ENCODE results near the gene CAPZA2.
A peak's percentile ranks its signal among the peaks of the same experiment; 100 is the strongest.

Gene CAPZA2

GRCh38 chr7:116862951-116863670 lies 724 bp downstream of the CAPZA2 start:
- peak; percentile 25 to 65 for DNase-seq

- no peak for DNase-seq
Observed at GRCh38 chr7:116863936-116864500, 1.6 kb downstream of the CAPZA2 start.

DNA sequence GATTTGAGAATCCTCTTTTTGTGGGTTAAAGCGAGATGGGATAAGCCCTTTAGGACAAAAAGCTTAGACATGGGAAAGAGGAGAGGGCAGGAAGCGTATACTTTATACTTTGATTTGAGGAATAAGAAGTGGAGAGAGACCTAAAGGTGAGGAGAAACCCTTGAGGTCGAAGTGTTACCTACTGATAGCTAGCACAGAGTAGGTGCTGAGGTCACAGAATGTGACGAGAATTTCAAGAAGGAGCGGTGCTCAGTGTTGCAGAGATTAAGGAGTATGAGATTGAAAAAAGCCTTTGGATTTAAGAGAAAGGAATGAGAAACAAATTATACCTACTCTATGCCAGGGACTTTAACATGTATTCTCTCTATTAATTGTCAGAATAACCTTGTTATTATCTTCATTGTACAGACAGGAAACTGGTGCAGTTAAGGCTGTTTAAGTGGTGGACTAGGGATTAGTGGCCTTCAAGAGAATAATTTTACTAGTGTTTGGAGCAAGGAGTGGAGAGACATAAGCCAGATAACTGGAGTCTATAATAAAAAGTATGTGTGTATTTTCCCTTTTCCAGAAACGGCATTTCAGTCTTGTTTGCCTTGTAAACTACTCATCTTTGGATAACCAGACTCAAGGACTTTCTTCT lies 8.8 kb downstream of the CAPZA2 start:
- no peak for DNase-seq

- no peak for DNase-seq
Observed at GRCh38 chr7:116872026-116872425, 9.6 kb downstream of the CAPZA2 start.

DNA sequence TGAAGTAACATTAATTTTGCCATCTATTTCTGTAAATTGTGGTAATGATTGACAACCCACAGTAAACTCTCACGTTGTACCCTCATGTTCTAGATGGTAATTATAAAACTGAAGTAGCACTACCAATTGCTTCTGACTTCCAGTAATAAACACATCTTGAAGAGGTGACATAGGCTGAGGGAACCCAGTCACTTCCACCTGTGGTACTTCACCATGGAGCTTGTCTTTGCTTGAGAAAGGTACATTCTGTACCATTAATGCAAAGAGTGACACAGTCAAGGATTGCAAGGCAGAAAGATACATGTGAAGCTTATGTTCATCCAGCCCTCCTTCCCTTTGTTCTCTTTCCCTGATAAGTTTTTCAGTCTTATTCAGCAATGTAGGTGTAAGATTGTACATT lies 11.2 kb downstream of the CAPZA2 start:
- DNase-seq, result no peak

- no peak for DNase-seq
Observed at GRCh38 chr7:116876664-116877442, 14.5 kb downstream of the CAPZA2 start.

GRCh38 chr7:116877443-116878217 lies 15.2 kb downstream of the CAPZA2 start:
- DNase-seq, result no peak

- no peak for DNase-seq
Observed at GRCh38 chr7:116884691-116885090, 22.3 kb downstream of the CAPZA2 start.

- DNase-seq, result no peak
Observed at GRCh38 chr7:116885724-116886123, 23.3 kb downstream of the CAPZA2 start.

GRCh38 chr7:116886543-116887156 lies 24.3 kb downstream of the CAPZA2 start:
- DNase-seq, result no peak

DNA sequence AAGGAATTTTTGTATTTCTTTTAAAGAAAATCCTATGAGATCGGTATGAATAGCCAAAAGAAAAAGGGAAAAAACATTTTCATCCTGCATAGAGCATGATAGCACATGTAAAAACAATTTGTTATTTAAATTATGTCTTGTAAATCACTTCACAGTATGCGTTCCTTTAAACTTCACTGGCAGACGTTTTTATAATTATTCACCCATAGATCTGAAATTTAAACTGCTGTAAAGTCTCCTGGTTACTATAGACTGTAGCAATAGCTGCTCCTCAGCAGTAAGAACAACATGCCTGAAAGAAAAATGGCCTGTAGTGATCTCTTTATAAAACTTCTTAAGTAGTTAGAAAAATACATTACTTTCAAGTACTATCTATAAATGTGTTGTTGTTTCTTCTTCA lies 26.5 kb downstream of the CAPZA2 start:
- DNase-seq, result no peak

- DNase-seq, result no peak
Observed at GRCh38 chr7:116895849-116896248, 33.5 kb downstream of the CAPZA2 start.

DNA sequence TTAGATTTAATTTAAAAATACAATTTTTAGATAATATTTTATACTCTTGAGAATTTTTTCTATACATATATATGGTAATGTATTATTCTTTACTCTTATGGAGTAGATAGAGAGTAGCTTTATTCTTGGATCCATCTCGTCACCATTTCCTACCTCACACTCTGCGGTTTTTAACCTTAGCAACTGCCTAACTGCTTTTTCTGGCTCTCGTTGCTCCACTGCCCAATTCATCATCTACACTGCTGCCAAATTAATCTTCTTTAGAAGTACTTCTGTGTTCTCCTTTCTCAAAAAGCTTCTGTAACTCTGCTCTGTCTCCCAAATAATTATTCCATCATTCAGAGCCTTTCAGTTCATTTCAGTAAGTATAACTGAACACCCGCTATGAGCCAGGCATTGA lies 35.3 kb downstream of the CAPZA2 start:
- DNase-seq, result no peak

DNA sequence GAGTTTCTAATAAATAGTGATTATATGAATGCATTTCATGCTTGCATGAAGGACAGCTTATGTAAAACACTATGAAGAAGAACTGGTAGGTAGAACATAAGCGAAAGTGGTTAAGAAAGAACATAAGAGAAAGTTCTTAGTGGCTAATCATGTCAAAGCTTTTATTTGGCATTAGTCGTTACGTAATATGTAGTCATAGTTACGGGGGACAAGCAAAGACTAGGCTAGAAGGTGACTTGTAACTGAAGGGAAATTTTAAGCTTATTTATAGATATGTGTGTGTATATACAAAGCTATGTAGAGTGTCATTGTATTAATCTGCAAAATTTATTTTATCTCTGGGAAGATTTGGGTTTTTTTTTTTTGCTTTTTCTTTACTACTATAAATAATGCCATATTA lies 36.9 kb downstream of the CAPZA2 start:
- no peak for DNase-seq

DNA sequence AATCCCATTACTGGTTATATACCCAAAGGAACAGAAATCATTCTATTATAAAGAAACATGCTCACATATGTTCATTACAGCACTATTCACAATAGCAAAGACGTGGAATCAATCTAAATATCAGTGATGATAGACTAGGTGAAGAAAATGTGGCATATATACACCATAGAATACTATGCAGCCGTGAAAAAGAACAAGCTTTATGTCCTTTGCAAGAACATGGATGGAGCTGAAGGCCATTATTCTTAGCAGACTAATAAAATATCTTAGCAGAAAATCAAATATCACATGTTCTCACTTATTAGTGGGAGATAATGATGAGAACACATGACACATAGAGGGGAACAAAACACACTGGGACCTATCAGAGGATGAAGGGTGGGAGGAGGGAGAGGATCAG lies 38.8 kb downstream of the CAPZA2 start:
- DNase-seq, result no peak

- no peak for DNase-seq
Observed at GRCh38 chr7:116902867-116903266, 40.5 kb downstream of the CAPZA2 start.

GRCh38 chr7:116906391-116906790 lies 44.0 kb downstream of the CAPZA2 start:
- peak in 1 of 2 experiments; percentile 33 for DNase-seq

GRCh38 chr7:116910383-116910782 lies 48.0 kb downstream of the CAPZA2 start:
- no peak for DNase-seq

DNA sequence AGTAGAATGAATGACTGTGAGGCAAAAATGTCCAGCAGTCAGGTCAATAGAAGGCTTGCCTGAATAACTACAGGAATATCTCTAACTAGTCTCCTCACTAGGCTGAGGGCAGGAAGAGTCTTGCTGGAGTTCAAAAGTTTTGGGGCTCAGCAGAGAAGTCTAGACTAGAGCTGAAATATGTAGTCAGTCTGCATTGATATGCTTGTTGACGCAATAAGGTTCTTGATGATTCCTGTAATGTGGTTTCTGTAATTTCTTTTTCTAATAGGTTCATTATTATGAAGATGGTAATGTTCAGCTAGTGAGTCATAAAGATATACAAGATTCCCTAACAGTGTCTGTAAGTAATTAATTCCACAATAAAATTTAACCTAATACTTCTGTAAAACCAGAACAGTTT lies 49.4 kb downstream of the CAPZA2 start:
- no peak for DNase-seq

- DNase-seq, result no peak
Observed at GRCh38 chr7:116912269-116912909, 50.0 kb downstream of the CAPZA2 start.

- DNase-seq, result no peak
Observed at GRCh38 chr7:116918704-116919103, 56.3 kb downstream of the CAPZA2 start.

- DNase-seq, result no peak
Observed at GRCh38 chr7:116920359-116920758, 58.0 kb downstream of the CAPZA2 start.
